IMR-90 (cell line): ENCODE measurements around the gene SSBP2. TPM values are rescaled to one million over a fixed set of nuclear protein-coding genes. Genes with fewer than 3 reads are reported as not detected.
A peak's percentile ranks its signal among the peaks of the same experiment; 100 is the strongest.

Source experiments
- ATAC-seq: fragments of 200-7000 bp; cut with Tn5 transposase; 2 replicates; pipeline ENCODE4 v1.9.1; 2020; ENCODE audit warnings: low read depth, mild to moderate bottlenecking, moderate library complexity
- BruUV-seq: library from RNA; stranded (reverse); fragments of 400-500 nt; replicated peaks from 2 replicates; lab custom pipeline; 2021; lab: Mats Ljungman, UMichigan
- CTCF ChIA-PET: fragments of 300-600 bp; formaldehyde crosslinking; extraction: SDS; loops from one replicate; lab custom pipeline; 2021; ENCODE audit warnings: antibody characterized with exemption; lab: Yijun Ruan, JAX
- POLR2A ChIA-PET: fragments of 300-600 bp; sonication (Branson Sonifier 250); formaldehyde crosslinking; loops from one replicate; lab custom pipeline; 2022; ENCODE audit warnings: antibody characterized with exemption; ENCODE audit not compliant: unreplicated experiment; lab: Charles Lee
- DNase-seq: peaks from one replicate; pipeline ENCODE4 v3.0.0; 2013
- H2AFZ ChIP-seq: replicated peaks from 2 replicates; pipeline ENCODE3; 2013; ENCODE audit warnings: low read length, mild to moderate bottlenecking; ENCODE audit not compliant: poor library complexity
- H2AK5ac ChIP-seq: 2 replicates; pipeline ENCODE4 v1.6.1; 2013; ENCODE audit warnings: low read depth, low read length, inconsistent platforms
- H2AK9ac ChIP-seq: replicated peaks from 2 replicates; pipeline ENCODE3; 2013; ENCODE audit warnings: mild to moderate bottlenecking, low read depth, low read length, moderate library complexity; ENCODE audit not compliant: poor library complexity
- H2BK120ac ChIP-seq: 2 replicates; pipeline ENCODE4 v1.6.1; 2013; ENCODE audit warnings: low read depth, low read length, inconsistent platforms
- H2BK15ac ChIP-seq: 3 replicates; pipeline ENCODE4 v1.6.1; 2013; ENCODE audit warnings: low read depth, low read length, inconsistent platforms
- H2BK20ac ChIP-seq: 2 replicates; pipeline ENCODE4 v1.6.1; 2013; ENCODE audit warnings: low read depth, mild to moderate bottlenecking, inconsistent platforms, low read length, moderate library complexity
- H2BK5ac ChIP-seq: 2 replicates; pipeline ENCODE4 v1.6.1; 2013; ENCODE audit warnings: mild to moderate bottlenecking, low read depth, low read length, inconsistent platforms; ENCODE audit not compliant: poor library complexity, severe bottlenecking
- H3K14ac ChIP-seq: replicated peaks from 2 replicates; pipeline ENCODE4 v1.6.1; 2013; ENCODE audit warnings: low read depth, low read length, inconsistent platforms
- H3K18ac ChIP-seq: 2 replicates; pipeline ENCODE4 v1.6.1; 2013; ENCODE audit warnings: low read depth, low read length, control low read depth
- H3K23ac ChIP-seq: 2 replicates; pipeline ENCODE4 v1.6.1; 2013; ENCODE audit warnings: low read depth, low read length, inconsistent platforms
- H3K27ac ChIP-seq: 2 replicates; pipeline ENCODE4 v1.5.1; 2013; ENCODE audit warnings: mild to moderate bottlenecking, control low read depth, low read length; ENCODE audit not compliant: insufficient read depth
- H3K27me3 ChIP-seq: 2 replicates; pipeline ENCODE4 v1.6.1; 2013; ENCODE audit warnings: low read length; ENCODE audit not compliant: control insufficient read depth, insufficient read depth
- H3K36me3 ChIP-seq: 2 replicates; pipeline ENCODE4 v1.6.1; 2013; ENCODE audit warnings: low read length, mixed read lengths; ENCODE audit not compliant: control insufficient read depth, insufficient read depth
- H3K4ac ChIP-seq: 2 replicates; pipeline ENCODE4 v1.6.1; 2013; ENCODE audit warnings: low read depth, low read length, inconsistent platforms
- H3K4me1 ChIP-seq: 2 replicates; pipeline ENCODE4 v1.6.1; 2013; ENCODE audit warnings: low read length, mixed read lengths; ENCODE audit not compliant: control insufficient read depth, insufficient read depth
- H3K4me2 ChIP-seq: 2 replicates; pipeline ENCODE4 v1.6.1; 2013; ENCODE audit warnings: low read depth, mild to moderate bottlenecking, control low read depth, low read length, moderate library complexity
- H3K4me3 ChIP-seq: 2 replicates; pipeline ENCODE4 v1.5.1; 2013; ENCODE audit warnings: low read depth, mild to moderate bottlenecking, control low read depth, low read length, moderate library complexity; ENCODE audit not compliant: insufficient read depth
- H3K56ac ChIP-seq: 2 replicates; pipeline ENCODE4 v1.6.1; 2013; ENCODE audit warnings: low read length, inconsistent platforms; ENCODE audit not compliant: insufficient read depth; ENCODE audit errors: extremely low read depth
- H3K79me1 ChIP-seq, 2 experiments: 2 replicates each; pipeline ENCODE4 v1.6.1; 2013; ENCODE audit warnings: low read length in 2 of 2, inconsistent platforms in 1 of 2, low read depth in 1 of 2
- H3K9ac ChIP-seq: 2 replicates; pipeline ENCODE4 v1.6.1; 2013; ENCODE audit warnings: low read depth, low read length, control low read depth
- H3K9me1 ChIP-seq: 2 replicates; pipeline ENCODE4 v1.6.1; 2013; ENCODE audit warnings: low read length, inconsistent platforms; ENCODE audit not compliant: insufficient read depth
- H3K9me3 ChIP-seq: 2 replicates; pipeline ENCODE4 v1.6.1; 2013; ENCODE audit warnings: low read length; ENCODE audit not compliant: control insufficient read depth, insufficient read depth
- H4K20me1 ChIP-seq: 2 replicates; pipeline ENCODE4 v1.6.1; 2013; ENCODE audit warnings: low read length, inconsistent platforms; ENCODE audit not compliant: insufficient read depth
- H4K5ac ChIP-seq: 2 replicates; pipeline ENCODE4 v1.6.1; 2013; ENCODE audit warnings: mild to moderate bottlenecking, low read depth, low read length, control low read depth
- H4K8ac ChIP-seq, 2 experiments: 2 replicates each; pipeline ENCODE4 v1.6.1; 2013; ENCODE audit warnings: low read depth in 2 of 2, low read length in 2 of 2, control low read depth in 1 of 2, inconsistent platforms in 1 of 2
- H4K91ac ChIP-seq: 2 replicates; pipeline ENCODE4 v1.6.1; 2013; ENCODE audit warnings: low read depth, low read length, inconsistent platforms; ENCODE audit not compliant: insufficient read depth
- BHLHE40 ChIP-seq: fragments of 150-350 bp; IDR thresholded peaks from 2 replicates; pipeline ENCODE4 v1.6.1; 2016; ENCODE audit warnings: mild to moderate bottlenecking, low read depth, low read length
- CEBPB ChIP-seq: IDR thresholded peaks from 2 replicates; pipeline ENCODE4 v1.6.1; 2012; ENCODE audit warnings: low read depth, low read length, improper control_type of control experiment
- CHD1 ChIP-seq: IDR thresholded peaks from 2 replicates; pipeline ENCODE4 v1.6.1; 2012; ENCODE audit warnings: low read depth, low read length, improper control_type of control experiment
- CTCF ChIP-seq: conservative IDR thresholded peaks from 2 replicates; pipeline ENCODE4 v1.5.1; 2012; ENCODE audit warnings: mild to moderate bottlenecking, low read depth, low read length, improper control_type of control experiment
- ELK1 ChIP-seq: fragments of 150-350 bp; IDR thresholded peaks from 2 replicates; pipeline ENCODE4 v1.6.1; 2016; ENCODE audit warnings: low read depth, mild to moderate bottlenecking, low read length, moderate library complexity, borderline replicate concordance
- FOS ChIP-seq: fragments of 150-350 bp; IDR thresholded peaks from 2 replicates; pipeline ENCODE4 v1.6.1; 2016; ENCODE audit warnings: low read depth, low read length
- MAFK ChIP-seq: IDR thresholded peaks from 2 replicates; pipeline ENCODE4 v1.6.1; 2012; ENCODE audit warnings: low read depth, low read length, improper control_type of control experiment
- MAZ ChIP-seq: IDR thresholded peaks from 2 replicates; pipeline ENCODE4 v1.6.1; 2012; ENCODE audit warnings: low read depth, mild to moderate bottlenecking, low read length, improper control_type of control experiment, moderate library complexity, borderline replicate concordance
- MXI1 ChIP-seq: IDR thresholded peaks from 2 replicates; pipeline ENCODE4 v1.6.1; 2012; ENCODE audit warnings: low read depth, mild to moderate bottlenecking, low read length, moderate library complexity, borderline replicate concordance
- NFE2L2 ChIP-seq: fragments of 150-350 bp; IDR thresholded peaks from 2 replicates; pipeline ENCODE4 v1.6.1; 2016; ENCODE audit warnings: low read depth, mild to moderate bottlenecking, low read length
- POLR2A ChIP-seq: IDR thresholded peaks from 2 replicates; pipeline ENCODE4 v1.6.1; 2012; ENCODE audit warnings: mild to moderate bottlenecking, low read depth, low read length
- RAD21 ChIP-seq: IDR thresholded peaks from 2 replicates; pipeline ENCODE4 v1.6.1; 2012; ENCODE audit warnings: low read length, improper control_type of control experiment
- RCOR1 ChIP-seq: IDR thresholded peaks from 2 replicates; pipeline ENCODE4 v1.6.1; 2012; ENCODE audit warnings: mild to moderate bottlenecking, low read length, improper control_type of control experiment; ENCODE audit not compliant: insufficient replicate concordance
- RFX5 ChIP-seq: IDR thresholded peaks from 2 replicates; pipeline ENCODE4 v1.8.0; 2012; ENCODE audit warnings: low read depth, mild to moderate bottlenecking, low read length, moderate library complexity
- SMC3 ChIP-seq: fragments of 150-350 bp; IDR thresholded peaks from 2 replicates; pipeline ENCODE4 v1.6.1; 2016; ENCODE audit warnings: low read depth, mild to moderate bottlenecking, antibody characterized with exemption, low read length, moderate library complexity
- USF2 ChIP-seq: fragments of 150-350 bp; IDR thresholded peaks from 2 replicates; pipeline ENCODE4 v1.6.1; 2017; ENCODE audit warnings: mild to moderate bottlenecking, antibody characterized with exemption, low read length, low read depth
- WGBS, 2 experiments: methylation state at CpG; one replicate each; pipeline versions ENCODE4 v1.1.5 to v1.1.7; 2013; ENCODE audit warnings: missing lambda C conversion rate in 2 of 2; ENCODE audit not compliant: insufficient read length in 1 of 2; ENCODE audit errors: extremely low coverage in 2 of 2; 5-methylcytosine and 5-hydroxymethylcytosine counted together
- dilution Hi-C: fragments of 300-500 bp; cut with HindIII; formaldehyde crosslinking; loops from one replicate; pipeline ENCODE4 v1.14.3; 2018; ENCODE audit warnings: low sequenced_read_pairs; ENCODE audit not compliant: unreplicated experiment
- in situ Hi-C: fragments of 300-500 bp; cut with MboI; formaldehyde crosslinking; loops from 3 replicates; pipeline ENCODE4 v1.14.3; 2019; ENCODE audit warnings: low sequenced_read_pairs, inconsistent platforms, mixed read lengths
- intact Hi-C: fragments of 100-400 bp; cut with micrococcal nuclease; formaldehyde crosslinking; loops from 2 replicates; pipeline ENCODE4 v1.10.0; 2022
- polyA plus RNA-seq, 3 experiments: library from polyadenylated mRNA; depleted of rRNA; stranded (reverse); fragments of >200 nt; gene quantifications; 2 replicates each; pipeline ENCODE4 v1.2.3, GENCODE V29; 2012; ENCODE audit warnings: low replicate concordance in 1 of 3
- total RNA-seq: library from RNA; depleted of rRNA; stranded (reverse); fragments of >200 nt; gene quantifications from 2 replicates; pipeline ENCODE4 v1.2.3, GENCODE V29; 2012

Gene SSBP2
- total and polyA plus RNA-seq, 2 of the 4 experiments (the other 2 are of a cell fraction): 38.4 to 42.7 TPM

GRCh38 chr5:81749192-81749560 lies 1.7 kb downstream of the SSBP2 start:
- Histone ChIP-seq H4K20me1 (no peaks in the 10 kb centered on the region), H4K5ac (peak overlapping the region; percentile 15; the same call in 1 of the 2 replicates), H3K79me1 (peaks cover 4 to 17% of the 10 kb centered on the region in 2 experiments), H3K14ac (peak overlapping the region; percentile 38; the same call in 1 of the 2 replicates), H3K9ac (peak overlapping the region; percentile 55; the same call in 1 of the 2 replicates), H4K8ac (no peak overlapping the region), H3K9me3 (no peaks in the 10 kb centered on the region), H3K4me2 (peak overlapping the region; percentile 89), H2AFZ (peak overlapping the region; percentile 9), H2BK20ac (no peak overlapping the region), H2BK15ac (no peak overlapping the region), H2BK5ac (no peak overlapping the region), H3K27me3 (no peaks in the 10 kb centered on the region), H3K4me1 (peaks cover 4% of the 10 kb centered on the region), H2BK120ac (no peak overlapping the region), H3K18ac (no peak overlapping the region), H3K4me3 (peak overlapping the region; percentile 58), H3K56ac (no peak overlapping the region), H3K27ac (no peak overlapping the region), H3K4ac (no peak overlapping the region), H4K91ac (no peak overlapping the region), H3K23ac (peak overlapping the region; percentile 72), H3K9me1 (peaks cover 5% of the 10 kb centered on the region), H2AK5ac (no peak overlapping the region), H2AK9ac (peak overlapping the region; percentile 2), H3K36me3 (no peaks in the 10 kb centered on the region)
- in situ Hi-C loops (loop anchor here (5.0 kb wide), 1 partner anchor 242 kb away; no protein-coding TSS in a partner anchor), intact Hi-C loops (loop anchor here (5.0 kb wide), 1 partner anchor 122 kb away; no protein-coding TSS in a partner anchor), dilution Hi-C loops (no loop called here)
- no TSS peak for BruUV-seq
- no peak for ATAC-seq
- no CpG with 5 or more reads among the region's 6 CpGs for WGBS, 2 experiments
- no peak for DNase-seq
- TF ChIP-seq CTCF (no peak), NFE2L2 (no peak), MXI1 (no peak), BHLHE40 (no peak), ELK1 (no peak), POLR2A (no peak), MAFK (no peak), CEBPB (no peak), SMC3 (no peak), CHD1 (no peak), FOS (no peak), RAD21 (no peak), MAZ (no peak), RFX5 (no peak), USF2 (no peak), RCOR1 (no peak)
- POLR2A ChIA-PET: no interaction called here
- CTCF ChIA-PET: no interaction called here
